GM12872 (cell line): ENCODE results near the gene ZNF423.

Source experiments
- CTCF ChIP-seq: IDR thresholded peaks from 3 replicates; pipeline ENCODE4 v1.5.1; 2011; ENCODE audit warnings: low read depth, mild to moderate bottlenecking, low read length, moderate library complexity; ENCODE audit not compliant: insufficient read depth

The ZNF423 gene

DNA sequence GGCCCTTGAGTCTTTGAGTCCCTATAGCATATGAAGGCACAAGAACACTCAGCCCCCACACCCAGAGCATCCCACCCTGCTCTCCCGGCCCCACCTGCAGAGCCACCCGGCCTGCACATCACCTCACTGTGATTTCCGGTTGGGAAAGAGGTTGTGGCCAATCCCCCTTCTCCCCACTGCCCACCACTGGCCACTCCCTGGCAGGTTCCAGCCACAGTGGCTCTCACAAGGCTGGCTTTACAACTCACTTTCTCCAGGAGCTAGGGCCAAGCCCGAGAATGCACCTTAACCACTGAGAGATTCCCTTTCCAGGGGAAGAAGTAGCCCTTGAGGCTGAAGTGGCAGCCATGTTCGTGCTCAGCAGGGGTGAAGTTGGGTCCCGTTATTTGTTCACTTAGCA, 358.4 kb downstream of the ZNF423 start:
- TF ChIP-seq CTCF = no peak

DNA sequence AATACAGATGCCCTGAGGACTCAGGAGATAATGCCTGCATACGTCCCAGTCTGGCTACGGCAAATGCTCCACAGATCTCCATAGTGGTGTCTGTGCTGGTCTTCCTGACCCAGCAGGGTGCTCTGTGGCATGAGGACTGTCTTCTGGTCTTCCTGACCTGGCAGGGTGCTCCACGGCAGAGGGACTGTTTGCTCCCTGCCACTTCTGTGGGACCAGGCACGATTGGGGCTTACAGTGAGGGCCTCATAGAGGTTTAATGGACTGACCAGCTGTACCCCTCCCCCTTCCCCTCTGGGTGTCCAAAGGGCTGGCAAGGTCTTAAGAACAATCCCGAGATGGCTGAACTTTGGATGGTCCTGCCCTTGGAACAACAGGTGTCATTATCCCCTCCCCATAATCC, 359.3 kb downstream of the ZNF423 start:
- no peak for TF ChIP-seq CTCF

DNA sequence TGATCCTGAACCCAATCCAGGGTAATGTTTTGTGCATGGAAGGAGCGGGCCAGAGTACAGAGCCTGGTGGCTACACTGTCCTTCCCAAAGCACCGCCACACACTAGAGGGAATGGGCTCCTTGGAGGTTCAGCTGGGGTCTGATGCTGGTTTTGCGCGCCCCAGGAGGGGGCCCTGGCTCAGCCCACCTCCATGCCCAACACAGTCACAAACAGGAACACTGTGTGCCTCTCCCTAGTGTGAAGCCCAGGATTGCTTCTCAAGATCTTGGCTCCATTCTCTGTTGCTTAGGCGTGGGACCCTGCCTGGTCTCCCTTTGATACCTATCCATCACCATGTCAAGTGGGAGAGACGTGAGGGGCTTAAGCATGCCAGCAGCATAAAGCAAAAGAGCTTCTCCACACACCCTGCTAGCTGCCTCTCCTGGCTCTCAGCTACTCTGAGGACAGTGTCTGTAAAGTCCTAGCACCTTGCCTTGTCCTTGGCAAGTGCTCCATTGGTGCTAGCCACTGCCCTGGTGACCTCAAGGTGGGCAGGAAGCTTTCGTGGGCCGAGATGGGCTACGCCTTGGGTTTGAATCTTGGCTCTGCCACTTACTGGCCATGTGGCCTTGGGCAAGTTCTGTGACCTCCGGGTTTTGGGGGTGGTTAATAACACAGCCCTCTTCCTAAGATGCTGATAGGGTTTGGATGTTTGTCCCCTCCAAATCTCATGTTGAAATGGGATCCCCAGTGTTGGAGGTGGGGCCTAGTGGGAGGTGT, 360.1 kb downstream of the ZNF423 start:
- TF ChIP-seq CTCF = no peak

GRCh38 chr16:49494891-49495566, 360.9 kb downstream of the ZNF423 start:
- TF ChIP-seq CTCF = no peak

DNA sequence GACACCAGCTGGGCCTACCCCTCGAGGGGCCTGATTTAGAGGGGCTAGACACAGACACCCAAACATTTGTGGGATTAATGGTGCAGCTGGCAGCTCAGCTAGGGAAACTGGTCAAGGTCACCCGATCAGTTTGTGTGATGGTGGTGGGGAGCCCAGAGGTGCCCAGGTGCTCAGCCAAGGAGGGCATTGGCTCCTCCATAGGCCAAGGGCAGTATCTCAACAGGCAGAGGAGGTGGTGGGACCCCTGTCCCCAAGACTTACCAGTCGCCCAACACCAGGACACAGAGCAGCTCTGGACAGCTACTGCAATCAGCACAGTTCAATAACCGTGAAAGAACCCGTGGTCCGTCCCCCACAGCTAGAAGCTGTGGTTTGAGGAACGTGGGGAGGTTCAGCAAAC, 361.4 kb downstream of the ZNF423 start:
- TF ChIP-seq CTCF = no peak

- TF ChIP-seq CTCF = no peak
These were observed 362.1 kb downstream of the ZNF423 start for GRCh38 chr16:49493836-49494235.

- TF ChIP-seq CTCF = no peak
These were observed 362.9 kb downstream of the ZNF423 start for GRCh38 chr16:49492896-49493626.
